HepG2 (cell line): Measurements from ENCODE around the gene CD19. TPM values are rescaled to one million over a fixed set of nuclear protein-coding genes. Genes with fewer than 3 reads are reported as not detected.
A peak's percentile ranks its signal among the peaks of the same experiment; 100 is the strongest.

Source experiments
- ARNT2 ChIP-seq: sonication (generic); formaldehyde crosslinking; IDR thresholded peaks from 2 replicates; pipeline ENCODE4 v1.8.0; 2022; ENCODE audit warnings: mild to moderate bottlenecking, low read depth, missing genetic modification reagents, moderate library complexity
- ARNTL ChIP-seq: sonication (generic); formaldehyde crosslinking; IDR thresholded peaks from 2 replicates; pipeline ENCODE4 v1.4.0; 2020; ENCODE audit warnings: mild to moderate bottlenecking, missing genetic modification reagents
- CCDC6 ChIP-seq: sonication (generic); formaldehyde crosslinking; IDR thresholded peaks from 2 replicates; pipeline ENCODE4 v1.8.1; 2022; ENCODE audit warnings: mild to moderate bottlenecking, missing genetic modification reagents, moderate library complexity
- CHD4 ChIP-seq: fragments of 200-600 bp; sonication (generic); IDR thresholded peaks from 2 replicates; pipeline ENCODE4 v1.7.0; 2017; ENCODE audit warnings: mild to moderate bottlenecking, low read length, borderline replicate concordance
- EZH2 ChIP-seq: conservative IDR thresholded peaks from 2 replicates; pipeline ENCODE4 v1.6.1; 2012; ENCODE audit warnings: mild to moderate bottlenecking, low read depth, low read length, moderate library complexity
- FOSL2 ChIP-seq: sonication (generic); formaldehyde crosslinking; IDR thresholded peaks from 2 replicates; pipeline ENCODE4 v1.4.0; 2020; ENCODE audit warnings: missing genetic modification reagents
- GABPB1 ChIP-seq: IDR thresholded peaks from 2 replicates; pipeline ENCODE4 v1.6.1; 2016; ENCODE audit warnings: mild to moderate bottlenecking, missing genetic modification reagents, moderate library complexity, missing compliant biosample characterization
- JUND ChIP-seq: sonication (generic); formaldehyde crosslinking; IDR thresholded peaks from 2 replicates; pipeline ENCODE4 v1.8.0; 2022; ENCODE audit warnings: mild to moderate bottlenecking, missing genetic modification reagents
- KLF15 ChIP-seq: sonication (generic); formaldehyde crosslinking; IDR thresholded peaks from 2 replicates; pipeline ENCODE4 v1.8.1; 2023; ENCODE audit warnings: borderline replicate concordance, mild to moderate bottlenecking, inconsistent platforms, missing genetic modification reagents, mixed read lengths
- MEIS2 ChIP-seq: sonication (generic); formaldehyde crosslinking; IDR thresholded peaks from 2 replicates; pipeline ENCODE4 v1.9.0; 2021; ENCODE audit warnings: mild to moderate bottlenecking, missing genetic modification reagents
- NAIF1 ChIP-seq: sonication (generic); formaldehyde crosslinking; IDR thresholded peaks from 2 replicates; pipeline ENCODE4 v1.5.0; 2020; ENCODE audit warnings: mild to moderate bottlenecking, missing genetic modification reagents, borderline replicate concordance
- NKX3-1 ChIP-seq: sonication (generic); formaldehyde crosslinking; IDR thresholded peaks from 2 replicates; pipeline ENCODE4 v1.5.0; 2020; ENCODE audit warnings: missing genetic modification reagents
- PHF8 ChIP-seq: sonication (generic); formaldehyde crosslinking; IDR thresholded peaks from 2 replicates; pipeline ENCODE4 v1.5.0; 2020; ENCODE audit warnings: missing genetic modification reagents
- PLRG1 ChIP-seq: fragments of 450-650 bp; conservative IDR thresholded peaks from 2 replicates; pipeline ENCODE4 v1.6.1; 2016
- RXRA ChIP-seq: sonication (generic); formaldehyde crosslinking; IDR thresholded peaks from 2 replicates; pipeline ENCODE4 v1.5.1; 2020; ENCODE audit warnings: missing genetic modification reagents
- SMAD9 ChIP-seq: sonication (generic); formaldehyde crosslinking; IDR thresholded peaks from 2 replicates; pipeline ENCODE4 v1.5.1; 2020; ENCODE audit warnings: mild to moderate bottlenecking, missing genetic modification reagents
- STAG1 ChIP-seq: sonication (generic); formaldehyde crosslinking; IDR thresholded peaks from 2 replicates; pipeline ENCODE4 v1.4.0; 2020; ENCODE audit warnings: missing genetic modification reagents
- TCF7 ChIP-seq: sonication (generic); IDR thresholded peaks from 2 replicates; pipeline ENCODE4 v1.6.1; 2016; ENCODE audit warnings: antibody characterized with exemption, low read depth
- UBTF ChIP-seq: sonication (generic); formaldehyde crosslinking; IDR thresholded peaks from 2 replicates; pipeline ENCODE4 v1.4.0; 2020; ENCODE audit warnings: mild to moderate bottlenecking, missing genetic modification reagents
- ZBED4 ChIP-seq: sonication (generic); formaldehyde crosslinking; IDR thresholded peaks from 2 replicates; pipeline ENCODE4 v1.4.0; 2020; ENCODE audit warnings: missing genetic modification reagents, borderline replicate concordance
- ZBTB7A ChIP-seq: sonication (generic); formaldehyde crosslinking; IDR thresholded peaks from 2 replicates; pipeline ENCODE4 v1.8.0; 2022; ENCODE audit warnings: mild to moderate bottlenecking, missing genetic modification reagents
- ZNF18 ChIP-seq: sonication (generic); formaldehyde crosslinking; IDR thresholded peaks from 2 replicates; pipeline ENCODE4 v1.8.0; 2022; ENCODE audit warnings: mild to moderate bottlenecking, missing genetic modification reagents; ENCODE audit not compliant: insufficient replicate concordance
- ZNF235 ChIP-seq: sonication (generic); formaldehyde crosslinking; IDR thresholded peaks from 2 replicates; pipeline ENCODE4 v1.8.1; 2023; ENCODE audit warnings: mild to moderate bottlenecking, missing genetic modification reagents, borderline replicate concordance
- ZNF83 ChIP-seq: sonication (generic); formaldehyde crosslinking; IDR thresholded peaks from 2 replicates; pipeline ENCODE4 v1.4.0; 2020; ENCODE audit warnings: missing genetic modification reagents, mild to moderate bottlenecking, borderline replicate concordance
- ZSCAN31 ChIP-seq: sonication (generic); formaldehyde crosslinking; IDR thresholded peaks from 2 replicates; pipeline ENCODE4 v1.5.0; 2020; ENCODE audit warnings: low read depth, mild to moderate bottlenecking, missing genetic modification reagents
- polyA plus RNA-seq, 8 experiments: library from polyadenylated mRNA; depleted of rRNA in 3 of 8; stranded (reverse) in 7 of 8; unstranded in 1 of 8; fragments of >200 nt; fragmentation: Illumina TruSeq in 4 of 8; extraction: Trizol in 4 of 8; gene quantifications; 2 replicates each; pipeline versions ENCODE4 v1.2.1 to v1.2.3, GENCODE V29; 2011 to 2016; ENCODE audit warnings: low read depth in 4 of 8, missing spikeins in 1 of 8, mixed read lengths in 1 of 8; ENCODE audit not compliant: insufficient read depth in 1 of 8
- total RNA-seq, 5 experiments: library from RNA; depleted of rRNA; stranded (reverse); fragments of >200 nt; fragmentation: Illumina TruSeq; extraction: Trizol; gene quantifications; 2 replicates each; pipeline ENCODE4 v1.2.3, GENCODE V29; 2016; ENCODE audit warnings: low read depth in 1 of 5

The CD19 gene
- total and polyA plus RNA-seq, 2 of the 13 experiments (the other 11 are each of a cell fraction or from before 2014, with no cell fraction given) = 0.55 to 1.1 TPM

- TF ChIP-seq ZNF83 (no peak), ZBTB7A (no peak), ARNT2 (CRISPR knock-in tag) (no peak), NKX3-1 (CRISPR knock-in tag) (no peak), NAIF1 (CRISPR knock-in tag) (peak; percentile 94), KLF15 (CRISPR knock-in tag) (no peak), ZSCAN31 (CRISPR knock-in tag) (no peak), ZNF235 (CRISPR knock-in tag) (no peak), TCF7 (no peak), STAG1 (CRISPR knock-in tag) (no peak), ZNF18 (no peak), JUND (CRISPR knock-in tag) (no peak), PLRG1 (no peak), CCDC6 (CRISPR knock-in tag) (0 out of 2 replicates have a peak, but pooled peaks have one; percentile 63), EZH2 (no peak), FOSL2 (no peak), GABPB1 (CRISPR knock-in tag) (peak; percentile 88), CHD4 (no peak), ARNTL (0 out of 2 replicates have a peak, but pooled peaks have one; percentile 21), MEIS2 (CRISPR knock-in tag) (peak; percentile 88; the same call in 1 of the 2 replicates), UBTF (no peak), SMAD9 (no peak), ZBED4 (CRISPR knock-in tag) (no peak), PHF8 (CRISPR knock-in tag) (no peak), RXRA (CRISPR knock-in tag) (0 out of 2 replicates have a peak, but pooled peaks have one; percentile 11)
Measured at GRCh38 chr16:28924762-28925385, 6.9 kb upstream of the CD19 start, which contains the start of gene RABEP2 (continued).
